Spleen (tissue), 7 donors: ENCODE data around the gene ADAMTSL1.

Source experiments
- CTCF ChIP-seq, 11 experiments: fragments of 200-600 bp in 7 of 11; fragments of 450-650 bp in 4 of 11; sonication (generic) in 4 of 11; IDR thresholded peaks in 8 of 11; conservative IDR thresholded peaks in 3 of 11; 1 replicate in 7 of 11; 2 replicates in 4 of 11; pipeline versions ENCODE4 v1.4.0 to v1.8.0; 2016 to 2021; ENCODE audit warnings: antibody characterized with exemption in 11 of 11, inconsistent platforms in 4 of 11, mild to moderate bottlenecking in 1 of 11
- POLR2A ChIP-seq, 3 donors: fragments of 450-650 bp; IDR thresholded peaks; one replicate each; pipeline ENCODE4 v1.5.1; 2017; ENCODE audit warnings: antibody characterized with exemption in 3 of 3, mild to moderate bottlenecking in 1 of 3
- donor health status: DM: no; HTN: no; CAD: no; lungs with moderate emphysema.
- donor health status: DM: no; HTN: no; CAD: no.
- donor health status: DM: no; HTN: no; CAD: no.

DNA sequence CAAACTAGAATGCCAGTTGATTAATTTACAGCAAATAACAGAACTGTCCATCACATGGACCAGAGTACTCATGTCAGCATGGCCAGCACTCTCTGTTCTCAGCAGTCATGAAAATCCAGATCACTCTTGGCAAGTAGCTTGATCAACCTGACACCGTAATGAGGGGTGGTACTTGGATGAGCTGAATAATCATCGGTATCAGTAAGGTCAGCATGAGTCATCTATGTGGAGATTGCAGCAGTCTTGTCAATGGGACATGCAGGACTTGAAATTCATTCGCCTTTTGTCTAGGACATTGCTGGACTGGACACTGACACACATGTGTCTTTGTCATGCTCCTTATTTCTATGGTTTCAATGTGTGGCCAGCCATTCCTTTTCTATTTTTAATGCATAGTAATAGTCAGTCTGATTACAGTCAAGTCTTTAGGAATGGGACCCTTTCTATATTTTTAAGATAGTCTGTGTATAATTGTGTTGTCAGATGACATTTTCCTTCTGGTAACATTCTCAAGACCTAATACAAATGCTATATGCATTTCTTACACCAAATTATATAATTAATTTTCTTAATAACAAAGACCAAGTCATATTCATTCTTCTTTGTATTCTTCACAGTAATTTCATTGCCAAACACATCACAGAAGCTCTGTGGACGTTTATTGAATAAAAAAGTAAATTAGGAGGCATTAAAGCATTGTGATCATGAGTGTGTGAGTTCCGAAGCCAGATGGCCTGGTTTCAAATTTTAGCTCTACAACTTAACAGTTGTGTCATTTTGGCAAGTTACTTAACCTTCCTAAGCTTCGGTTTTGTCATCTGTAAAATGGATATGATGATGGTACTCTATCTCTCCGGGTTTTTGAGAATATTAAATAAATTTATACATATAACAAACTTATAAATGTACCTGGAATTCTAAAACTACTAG is 57.4 kb downstream of the ADAMTSL1 start:
- TF ChIP-seq CTCF (IDR thresholded peaks at IDR 0.05 in 8 of 11, conservative IDR thresholded peaks at IDR 0.05 in 3 of 11) (no peak), POLR2A (IDR thresholded peaks at IDR 0.05) (no peak)
